ENCODE data around the gene IQGAP2.

GRCh38 chr5:76376148-76376865, 26.8 kb upstream of the IQGAP2 start:
- TF ChIP-seq GATA2 (IDR thresholded peaks at IDR 0.05; ENCODE audit: low read depth, low read length) (no peak), GATA3 (IDR thresholded peaks at IDR 0.05; ENCODE audit: low read depth, low read length) (no peak)

Data from SH-SY5Y (cell line).